ENCODE measurements around the gene PARD6G.

GRCh38 chr18:80188643-80189530 is 58.4 kb downstream of the PARD6G start:
- TF ChIP-seq EZH2 (IDR thresholded peaks at IDR 0.05; ENCODE audit: insufficient read depth, low read length) (no peak), CTCF (IDR thresholded peaks at IDR 0.05; ENCODE audit: insufficient read depth, low read depth, low read length) (no peak)

Data from astrocyte (in vitro differentiated cells and primary cell).